ENCODE results near the gene TGFBR3L.

DNA sequence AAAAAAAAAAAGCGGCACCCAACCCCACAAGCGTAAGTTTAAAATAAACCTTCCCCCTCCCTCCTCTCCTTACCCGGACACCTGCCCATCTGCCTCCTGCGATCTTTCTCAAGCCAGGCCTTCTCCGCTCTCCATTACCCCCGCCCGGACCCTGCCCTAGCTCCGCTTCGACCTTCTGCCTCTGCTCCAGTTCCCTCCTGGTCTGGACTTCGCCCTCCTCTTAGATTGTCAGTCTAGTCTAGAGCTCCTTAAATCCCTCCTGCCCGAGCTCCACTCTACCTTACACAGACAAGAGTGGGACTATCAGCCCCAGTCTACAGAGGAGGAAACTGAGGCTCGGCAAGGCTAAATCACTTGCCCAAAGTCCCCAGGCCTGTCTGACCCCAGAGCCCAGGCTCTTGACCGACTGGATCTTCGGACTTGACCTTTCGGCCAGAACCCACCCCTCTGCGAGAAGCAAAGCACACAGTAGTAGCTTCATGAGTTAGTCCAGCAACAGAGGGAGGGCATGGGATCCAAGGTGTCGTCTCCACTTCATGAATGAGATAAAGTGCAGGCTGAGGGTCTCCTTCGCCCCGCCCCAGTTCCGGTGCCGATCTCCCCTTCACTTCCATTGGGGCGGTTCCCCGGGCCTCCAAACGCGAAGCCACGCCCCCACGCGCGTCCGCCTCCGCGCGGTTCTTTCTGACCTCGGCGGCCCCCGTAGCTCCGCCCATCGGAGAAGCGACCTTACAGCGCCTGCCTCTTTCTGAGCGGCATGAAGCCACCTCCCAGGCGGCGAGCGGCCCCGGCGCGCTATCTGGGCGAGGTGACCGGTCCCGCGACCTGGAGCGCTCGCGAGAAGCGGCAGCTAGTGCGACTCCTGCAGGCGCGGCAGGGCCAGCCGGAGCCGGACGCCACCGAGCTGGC is 5.2 kb downstream of the TGFBR3L start, which contains the start of gene SNAPC2:
- TF ChIP-seq, protein P1, sequence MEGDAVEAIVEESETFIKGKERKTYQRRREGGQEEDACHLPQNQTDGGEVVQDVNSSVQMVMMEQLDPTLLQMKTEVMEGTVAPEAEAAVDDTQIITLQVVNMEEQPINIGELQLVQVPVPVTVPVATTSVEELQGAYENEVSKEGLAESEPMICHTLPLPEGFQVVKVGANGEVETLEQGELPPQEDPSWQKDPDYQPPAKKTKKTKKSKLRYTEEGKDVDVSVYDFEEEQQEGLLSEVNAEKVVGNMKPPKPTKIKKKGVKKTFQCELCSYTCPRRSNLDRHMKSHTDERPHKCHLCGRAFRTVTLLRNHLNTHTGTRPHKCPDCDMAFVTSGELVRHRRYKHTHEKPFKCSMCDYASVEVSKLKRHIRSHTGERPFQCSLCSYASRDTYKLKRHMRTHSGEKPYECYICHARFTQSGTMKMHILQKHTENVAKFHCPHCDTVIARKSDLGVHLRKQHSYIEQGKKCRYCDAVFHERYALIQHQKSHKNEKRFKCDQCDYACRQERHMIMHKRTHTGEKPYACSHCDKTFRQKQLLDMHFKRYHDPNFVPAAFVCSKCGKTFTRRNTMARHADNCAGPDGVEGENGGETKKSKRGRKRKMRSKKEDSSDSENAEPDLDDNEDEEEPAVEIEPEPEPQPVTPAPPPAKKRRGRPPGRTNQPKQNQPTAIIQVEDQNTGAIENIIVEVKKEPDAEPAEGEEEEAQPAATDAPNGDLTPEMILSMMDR (conservative IDR thresholded peaks at IDR 0.05; ENCODE audit: low read length): no peak
- TF ChIP-seq EZH2phosphoT487 (IDR thresholded peaks at IDR 0.05; ENCODE audit: borderline replicate concordance, low read depth, low read length): no peak

Measured in OCI-LY7 (cell line).